ENCODE measurements around the gene EFNA2. TPM values are rescaled to one million over a fixed set of nuclear protein-coding genes. Genes with fewer than 3 reads are reported as not detected.

Gene EFNA2
- total and polyA plus RNA-seq, 2 experiments from 2014 or later: 2.7 to 10.3 TPM

DNA sequence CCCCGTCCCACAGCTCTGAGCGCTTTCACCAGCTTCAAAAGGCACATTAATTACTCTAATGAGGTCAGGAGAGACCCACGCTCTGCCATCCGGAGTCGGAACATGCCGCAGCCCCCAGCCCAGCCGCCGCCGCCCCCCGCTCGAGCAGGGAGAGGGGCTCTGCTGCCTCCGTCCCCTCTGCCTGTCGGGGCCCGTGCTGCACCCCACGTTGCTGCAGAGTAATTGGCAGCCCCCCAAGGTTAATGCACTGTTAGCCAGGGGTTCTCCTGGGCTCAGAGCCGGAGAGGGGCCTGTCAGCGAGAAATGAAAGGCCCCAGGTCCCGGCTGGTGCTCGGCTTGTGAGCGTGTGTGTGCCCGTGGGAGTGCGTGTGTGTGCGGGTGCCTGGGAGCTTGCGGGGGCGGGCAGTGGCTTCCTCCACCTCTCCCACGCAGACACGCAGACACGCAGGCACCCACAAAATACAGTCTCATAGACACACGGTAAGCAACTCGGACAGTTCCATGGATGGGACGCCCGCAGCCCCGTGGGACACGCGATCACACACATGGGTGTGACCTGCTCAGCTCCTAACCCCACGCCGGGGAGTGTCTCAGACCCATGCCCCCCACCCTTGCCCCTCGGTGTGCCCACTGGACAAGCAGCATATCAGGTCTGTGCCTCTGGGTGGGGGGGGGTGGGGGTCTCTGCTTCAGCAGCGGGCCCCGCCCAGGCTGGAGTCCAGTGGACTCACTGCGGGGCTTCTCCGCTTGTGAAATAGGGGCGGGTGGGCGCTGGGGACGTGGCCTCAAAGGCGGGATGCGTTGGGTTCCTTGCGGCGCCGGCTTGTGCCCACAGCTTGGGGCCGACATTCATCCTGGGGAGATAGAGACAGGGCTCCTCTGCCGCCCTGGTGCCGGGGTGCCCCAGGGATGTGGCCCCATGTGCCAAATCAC is 4.8 kb upstream of the EFNA2 start:
- Mint-ChIP-seq H3K4me3 (no peak overlapping the region), H3K4me1 (peaks cover 24% of the 10 kb centered on the region), H3K27ac (0 out of 2 replicates have a peak overlapping the region, but pooled peaks have one; percentile 47), H3K9me3 (no peaks in the 10 kb centered on the region; the same call in 2 of the 3 replicates), H3K27me3 (ENCODE audit: insufficient read depth, low read depth, poor library complexity) (peaks cover 24% of the 10 kb centered on the region), H3K36me3 (ENCODE audit: low read depth) (peaks cover 12% of the 10 kb centered on the region; the same call in 2 of the 3 replicates)
- Histone ChIP-seq H3K4me1 (ENCODE audit: insufficient read depth) (0 out of 2 replicates have a peak, but pooled peaks cover 3% of the 10 kb centered on the region), H3K36me3 (ENCODE audit: insufficient read depth) (no peaks in the 10 kb centered on the region), H3K79me2 (replicated peaks; ENCODE audit: insufficient read depth) (peaks cover 6% of the 10 kb centered on the region), H2AFZ (no peak overlapping the region), H4K20me1 (replicated peaks; ENCODE audit: insufficient read depth) (no peaks in the 10 kb centered on the region), H3F3A (replicated peaks; ENCODE audit: low read depth) (peaks cover 29% of the 10 kb centered on the region), H3K27ac (ENCODE audit: low read depth) (no peak overlapping the region), H3K4me2 (no peak overlapping the region), H3K4me3 (no peak overlapping the region), H3K27me3 (ENCODE audit: insufficient read depth) (peaks cover 18% of the 10 kb centered on the region), H3K9me2 (ENCODE audit: insufficient read depth) (no peaks in the 10 kb centered on the region)
- DNase-seq (ENCODE audit: low spot score): no peak
- no peak for ATAC-seq
- TF ChIP-seq, protein P1, sequence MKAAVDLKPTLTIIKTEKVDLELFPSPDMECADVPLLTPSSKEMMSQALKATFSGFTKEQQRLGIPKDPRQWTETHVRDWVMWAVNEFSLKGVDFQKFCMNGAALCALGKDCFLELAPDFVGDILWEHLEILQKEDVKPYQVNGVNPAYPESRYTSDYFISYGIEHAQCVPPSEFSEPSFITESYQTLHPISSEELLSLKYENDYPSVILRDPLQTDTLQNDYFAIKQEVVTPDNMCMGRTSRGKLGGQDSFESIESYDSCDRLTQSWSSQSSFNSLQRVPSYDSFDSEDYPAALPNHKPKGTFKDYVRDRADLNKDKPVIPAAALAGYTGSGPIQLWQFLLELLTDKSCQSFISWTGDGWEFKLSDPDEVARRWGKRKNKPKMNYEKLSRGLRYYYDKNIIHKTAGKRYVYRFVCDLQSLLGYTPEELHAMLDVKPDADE (IDR thresholded peaks at IDR 0.05): no peak

GRCh38 chr19:1281569-1282287 is 3.9 kb upstream of the EFNA2 start:
- Histone ChIP-seq H3K27ac (ENCODE audit: low read depth) (no peak overlapping the region), H3K4me3 (no peak overlapping the region), H3K9me2 (ENCODE audit: insufficient read depth) (no peaks in the 10 kb centered on the region), H3K4me2 (no peak overlapping the region), H3K27me3 (ENCODE audit: insufficient read depth) (peaks cover 22% of the 10 kb centered on the region), H3K4me1 (ENCODE audit: insufficient read depth) (0 out of 2 replicates have a peak, but pooled peaks cover 1% of the 10 kb centered on the region), H2AFZ (no peak overlapping the region), H3K79me2 (replicated peaks; ENCODE audit: insufficient read depth) (no peaks in the 10 kb centered on the region), H4K20me1 (replicated peaks; ENCODE audit: insufficient read depth) (no peaks in the 10 kb centered on the region), H3K36me3 (ENCODE audit: insufficient read depth) (no peaks in the 10 kb centered on the region), H3F3A (replicated peaks; ENCODE audit: low read depth) (peaks cover 27% of the 10 kb centered on the region)
- Mint-ChIP-seq H3K27ac (no peak overlapping the region), H3K9me3 (no peaks in the 10 kb centered on the region; the same call in 2 of the 3 replicates), H3K27me3 (ENCODE audit: insufficient read depth, low read depth, poor library complexity) (peaks cover 26% of the 10 kb centered on the region), H3K4me1 (peaks cover 20% of the 10 kb centered on the region), H3K4me3 (no peak overlapping the region; the same call in 2 of the 3 replicates), H3K36me3 (ENCODE audit: low read depth) (peaks cover 10% of the 10 kb centered on the region; the same call in 2 of the 3 replicates)
- DNase-seq (ENCODE audit: low spot score) (no peak), ATAC-seq (no peak)
- no peak for TF ChIP-seq JUNB (IDR thresholded peaks at IDR 0.05; ENCODE audit: unreplicated experiment)
- TF ChIP-seq ZNF331 (CRISPR knock-in tag; IDR thresholded peaks at IDR 0.05; ENCODE audit: low read depth): no peak
- TF ChIP-seq EZH2 (IDR thresholded peaks at IDR 0.05; ENCODE audit: low read depth, unreplicated experiment): no peak
- TF ChIP-seq ZNF114 (CRISPR knock-in tag; IDR thresholded peaks at IDR 0.05): no peak
- no peak for TF ChIP-seq ZNF462 (CRISPR knock-in tag; IDR thresholded peaks at IDR 0.05)
- no peak for TF ChIP-seq CREB1 (CRISPR knock-in tag; IDR thresholded peaks at IDR 0.05; ENCODE audit: low read depth)
- no peak for TF ChIP-seq STAT1 (IDR thresholded peaks at IDR 0.05; ENCODE audit: unreplicated experiment)
- TF ChIP-seq, protein P2, sequence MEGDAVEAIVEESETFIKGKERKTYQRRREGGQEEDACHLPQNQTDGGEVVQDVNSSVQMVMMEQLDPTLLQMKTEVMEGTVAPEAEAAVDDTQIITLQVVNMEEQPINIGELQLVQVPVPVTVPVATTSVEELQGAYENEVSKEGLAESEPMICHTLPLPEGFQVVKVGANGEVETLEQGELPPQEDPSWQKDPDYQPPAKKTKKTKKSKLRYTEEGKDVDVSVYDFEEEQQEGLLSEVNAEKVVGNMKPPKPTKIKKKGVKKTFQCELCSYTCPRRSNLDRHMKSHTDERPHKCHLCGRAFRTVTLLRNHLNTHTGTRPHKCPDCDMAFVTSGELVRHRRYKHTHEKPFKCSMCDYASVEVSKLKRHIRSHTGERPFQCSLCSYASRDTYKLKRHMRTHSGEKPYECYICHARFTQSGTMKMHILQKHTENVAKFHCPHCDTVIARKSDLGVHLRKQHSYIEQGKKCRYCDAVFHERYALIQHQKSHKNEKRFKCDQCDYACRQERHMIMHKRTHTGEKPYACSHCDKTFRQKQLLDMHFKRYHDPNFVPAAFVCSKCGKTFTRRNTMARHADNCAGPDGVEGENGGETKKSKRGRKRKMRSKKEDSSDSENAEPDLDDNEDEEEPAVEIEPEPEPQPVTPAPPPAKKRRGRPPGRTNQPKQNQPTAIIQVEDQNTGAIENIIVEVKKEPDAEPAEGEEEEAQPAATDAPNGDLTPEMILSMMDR (conservative IDR thresholded peaks at IDR 0.05; ENCODE audit: low read depth in 2 of 2): no peak

All from GM23338 (cell line).